GM21576 (cell line): Measurements from ENCODE around the gene TRAPPC3.
A peak's percentile ranks its signal among the peaks of the same experiment; 100 is the strongest.

Source experiments
- ATAC-seq: cut with Tn5 transposase; IDR thresholded peaks from one replicate; pipeline ENCODE4 v1.9.1; 2021; ENCODE audit warnings: mild to moderate bottlenecking, moderate library complexity; ENCODE audit not compliant: unreplicated experiment

The TRAPPC3 gene

GRCh38 chr1:36106269-36106668 is 43.0 kb downstream of the TRAPPC3 start:
- ATAC-seq: no peak

- ATAC-seq: no peak
Observed at GRCh38 chr1:36101546-36101945, 47.7 kb downstream of the TRAPPC3 start.

- no peak for ATAC-seq
Observed at GRCh38 chr1:36100376-36100775, 48.9 kb downstream of the TRAPPC3 start.

GRCh38 chr1:36099681-36100341 is 49.5 kb downstream of the TRAPPC3 start:
- ATAC-seq: no peak

GRCh38 chr1:36098650-36099365 is 50.5 kb downstream of the TRAPPC3 start:
- ATAC-seq: no peak

GRCh38 chr1:36097693-36098585 is 51.3 kb downstream of the TRAPPC3 start:
- ATAC-seq: no peak

- ATAC-seq: no peak
Observed at GRCh38 chr1:36096500-36097432, 52.5 kb downstream of the TRAPPC3 start.

- ATAC-seq: no peak
Observed at GRCh38 chr1:36095760-36096405, 53.4 kb downstream of the TRAPPC3 start.

GRCh38 chr1:36094621-36095061 is 54.6 kb downstream of the TRAPPC3 start:
- ATAC-seq: no peak

- no peak for ATAC-seq
Observed at GRCh38 chr1:36093929-36094328, 55.4 kb downstream of the TRAPPC3 start.

- ATAC-seq: no peak
Observed at GRCh38 chr1:36093226-36093625, 56.1 kb downstream of the TRAPPC3 start.

- ATAC-seq: no peak
Observed at GRCh38 chr1:36092798-36093185, 56.5 kb downstream of the TRAPPC3 start.

- ATAC-seq: no peak
Observed at GRCh38 chr1:36092166-36092797, 57.0 kb downstream of the TRAPPC3 start.

GRCh38 chr1:36091698-36092097 is 57.6 kb downstream of the TRAPPC3 start:
- ATAC-seq: no peak

GRCh38 chr1:36091141-36091540 is 58.1 kb downstream of the TRAPPC3 start:
- ATAC-seq: no peak

- no peak for ATAC-seq
Observed at GRCh38 chr1:36089393-36090121, 59.7 kb downstream of the TRAPPC3 start.

- peak; percentile 81 for ATAC-seq
Observed at GRCh38 chr1:36088577-36089392, 60.5 kb downstream of the TRAPPC3 start, which contains the start of gene ADPRS. Gene ADPRS (plus strand): TSS chr1:36088892. CDS start chr1:36088905, 13 bp downstream.

- peak; percentile 3 for ATAC-seq
Observed at GRCh38 chr1:36088265-36088576, 61.1 kb downstream of the TRAPPC3 start.
